Subcutaneous preadipocyte (primary cell): ENCODE results near the gene COL6A1. TPM values are rescaled to one million over a fixed set of nuclear protein-coding genes. Genes with fewer than 3 reads are reported as not detected.

Source experiments
- total RNA-seq: library from RNA; depleted of rRNA; stranded (reverse); fragments of >200 nt; gene quantifications from 2 replicates; pipeline ENCODE4 v1.2.3, GENCODE V29; 2012

COL6A1 gene
- total RNA-seq, result 2,104 and 2,703 TPM in 2 replicates

GRCh38 chr21:45981151-45982091 is at the start of gene COL6A1:
Gene COL6A1 (plus strand): TSS chr21:45981770. CDS start chr21:45981851, 81 bp downstream.

Other genes starting within 250 kb of the COL6A1 start
- 1,641 and 2,374 TPM in 2 replicates for gene COL6A2, start 116.3 kb downstream of the COL6A1 start, total RNA-seq
- gene FTCD, start 173.8 kb downstream of the COL6A1 start, total RNA-seq, result 0.37 TPM in 1 of 2 replicates, not detected in the other
- 7.6 and 15.4 TPM in 2 replicates for gene SPATC1L, start 202.7 kb downstream of the COL6A1 start, total RNA-seq
- gene LSS, start 247.0 kb downstream of the COL6A1 start, total RNA-seq, result 94.8 and 122 TPM in 2 replicates